HG02870 (cell line): ENCODE data around the gene RFK.
"Not testable (repeated sequence)": the region's sequence is repeated elsewhere in the genome, so short reads cannot be mapped to it uniquely, and the experiment has no call there.

Experiments used
- ATAC-seq: cut with Tn5 transposase; IDR thresholded peaks from one replicate; pipeline ENCODE4 v1.9.1; 2021; ENCODE audit warnings: mild to moderate bottlenecking, moderate library complexity; ENCODE audit not compliant: unreplicated experiment

The RFK gene

DNA sequence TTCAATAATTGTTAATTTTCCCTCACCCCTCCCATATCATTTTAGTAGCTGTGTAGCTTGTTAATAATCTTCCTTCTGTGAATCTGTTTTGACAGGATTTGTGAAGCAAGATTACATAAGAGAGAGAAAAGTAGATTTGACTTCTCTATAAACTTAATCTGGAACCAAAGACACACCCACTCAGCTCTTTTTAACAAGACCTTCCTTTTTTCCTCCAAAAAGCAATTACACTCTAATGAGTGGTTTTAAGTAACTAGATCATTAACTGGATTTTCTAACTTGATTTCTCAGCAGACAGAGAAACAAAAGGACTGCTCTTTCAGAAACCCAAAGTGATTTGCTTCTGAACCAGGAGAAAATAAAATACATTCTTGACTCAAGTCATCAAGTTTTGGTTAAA is 21.9 kb downstream of the RFK start:
- ATAC-seq: no peak

DNA sequence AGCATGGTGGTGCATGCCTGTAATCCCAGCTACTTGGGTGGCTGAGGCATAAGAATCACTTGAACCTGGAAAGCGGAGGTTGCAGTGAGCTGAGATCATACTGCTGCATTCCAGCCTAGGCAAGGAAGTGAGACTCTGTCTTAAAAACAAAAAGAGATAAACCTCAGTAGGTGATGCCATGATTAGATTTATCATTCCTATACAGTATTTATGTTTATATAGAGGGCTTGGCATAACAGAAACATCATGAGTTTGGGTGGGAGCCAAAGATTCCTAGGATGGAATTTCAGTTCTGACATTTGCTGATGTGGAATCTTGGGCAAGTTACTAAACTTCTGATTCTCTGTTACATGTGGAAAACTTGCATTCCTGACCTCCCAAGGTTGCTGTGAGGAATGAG is 22.3 kb downstream of the RFK start:
- ATAC-seq: no peak

DNA sequence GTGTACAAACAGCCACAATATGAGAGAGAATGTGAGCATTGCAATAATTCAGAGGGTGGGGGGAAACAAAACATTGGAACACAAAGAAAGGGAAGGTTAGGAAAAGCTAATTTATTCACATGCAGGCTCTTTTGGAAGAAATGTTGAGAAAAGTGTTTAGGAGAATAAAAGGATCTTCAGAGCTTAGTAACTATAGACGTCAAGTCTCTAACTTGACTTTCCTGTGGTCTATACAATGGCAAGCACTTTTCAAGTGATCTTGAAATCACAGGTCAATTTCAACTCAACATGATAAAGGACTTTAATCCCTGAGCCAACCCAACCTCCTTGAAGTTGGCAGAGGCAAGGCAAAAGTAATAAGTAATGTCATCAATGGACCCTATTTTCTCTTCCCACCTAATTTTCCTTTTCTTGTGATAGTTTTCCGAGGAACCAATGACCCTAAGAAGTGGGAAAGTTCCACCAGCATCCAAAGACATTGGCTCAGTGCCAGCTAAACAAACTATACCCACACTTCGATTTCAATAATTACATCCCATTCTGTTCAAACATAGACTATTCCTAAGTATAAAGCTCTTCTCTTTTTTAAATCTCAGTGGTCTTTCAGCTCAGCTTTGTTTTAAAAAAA is 23.7 kb downstream of the RFK start:
- ATAC-seq: no peak

DNA sequence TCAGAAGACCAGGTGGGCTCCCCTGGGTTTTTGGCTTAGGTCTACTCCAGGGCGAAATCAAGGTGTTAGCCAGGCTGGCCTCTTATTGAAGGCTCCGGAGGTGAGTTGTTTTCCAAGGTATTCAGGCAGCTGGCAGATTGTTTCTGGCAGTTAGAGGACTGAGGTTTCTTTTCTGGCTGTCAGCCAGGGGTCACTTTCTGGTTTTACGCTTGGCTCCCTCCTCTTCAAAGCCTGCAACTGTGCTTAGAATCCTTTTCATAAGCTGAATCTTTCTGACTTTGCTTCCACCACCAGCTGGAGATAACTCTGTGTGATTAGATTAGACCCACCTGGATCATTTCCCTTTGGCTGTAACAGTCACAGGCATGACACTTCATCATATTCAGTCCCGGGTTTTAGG is 24.6 kb downstream of the RFK start:
- ATAC-seq: no peak

DNA sequence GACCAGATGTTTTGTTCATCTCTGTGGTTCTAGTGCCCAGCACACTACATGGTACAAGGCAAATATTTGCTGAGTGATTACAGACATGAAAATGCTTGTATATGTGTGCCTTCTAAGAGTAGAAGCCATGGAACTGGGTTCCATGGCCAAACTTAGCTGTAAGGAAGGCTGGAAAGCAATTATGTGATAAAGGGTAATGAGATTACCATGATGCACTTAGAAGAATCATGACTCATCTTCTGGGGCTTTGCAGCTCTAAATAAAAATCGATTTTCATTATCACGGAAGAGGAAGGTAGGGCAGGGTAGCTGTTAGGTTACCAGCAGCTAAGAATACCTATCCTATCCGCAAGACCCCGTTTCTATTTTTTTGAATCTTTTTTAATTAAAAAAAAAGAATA is 28.0 kb downstream of the RFK start:
- no peak for ATAC-seq

DNA sequence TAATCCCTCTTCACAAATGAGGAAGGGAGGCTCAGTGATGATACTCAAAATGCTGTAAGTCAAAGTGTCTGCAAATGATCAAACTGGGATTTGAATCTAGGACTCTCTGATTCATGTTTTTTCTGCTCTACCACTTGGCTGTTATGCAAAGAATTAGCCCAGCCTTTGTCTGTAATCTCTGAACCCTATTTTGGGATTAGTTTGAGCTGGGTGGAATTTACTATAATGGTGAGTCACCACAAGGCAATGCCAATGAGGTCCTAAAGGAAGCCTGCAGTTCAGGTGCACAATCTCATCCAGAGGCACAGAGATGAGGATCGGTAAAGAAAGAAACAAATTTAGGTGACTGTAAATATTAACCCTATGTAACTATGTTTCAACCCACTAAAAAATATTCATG is 29.2 kb downstream of the RFK start:
- no peak for ATAC-seq

DNA sequence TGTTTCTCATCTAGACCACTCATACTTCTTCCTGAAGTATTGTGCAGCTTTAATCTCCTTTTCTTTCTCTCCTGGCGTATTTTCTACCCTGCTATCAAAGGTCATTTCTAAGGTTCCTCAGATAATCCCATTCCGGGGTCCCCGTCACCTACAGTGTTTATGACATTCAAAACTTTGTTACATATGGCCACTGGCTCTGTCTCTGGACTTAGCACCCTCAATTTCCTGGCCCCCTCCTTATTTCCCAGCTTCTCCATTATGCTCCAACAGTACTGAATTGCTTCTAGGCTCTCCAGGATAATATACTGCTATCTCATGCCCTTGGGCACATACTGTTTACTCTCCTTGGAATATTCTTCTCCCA is 31.2 kb downstream of the RFK start:
- no peak for ATAC-seq

DNA sequence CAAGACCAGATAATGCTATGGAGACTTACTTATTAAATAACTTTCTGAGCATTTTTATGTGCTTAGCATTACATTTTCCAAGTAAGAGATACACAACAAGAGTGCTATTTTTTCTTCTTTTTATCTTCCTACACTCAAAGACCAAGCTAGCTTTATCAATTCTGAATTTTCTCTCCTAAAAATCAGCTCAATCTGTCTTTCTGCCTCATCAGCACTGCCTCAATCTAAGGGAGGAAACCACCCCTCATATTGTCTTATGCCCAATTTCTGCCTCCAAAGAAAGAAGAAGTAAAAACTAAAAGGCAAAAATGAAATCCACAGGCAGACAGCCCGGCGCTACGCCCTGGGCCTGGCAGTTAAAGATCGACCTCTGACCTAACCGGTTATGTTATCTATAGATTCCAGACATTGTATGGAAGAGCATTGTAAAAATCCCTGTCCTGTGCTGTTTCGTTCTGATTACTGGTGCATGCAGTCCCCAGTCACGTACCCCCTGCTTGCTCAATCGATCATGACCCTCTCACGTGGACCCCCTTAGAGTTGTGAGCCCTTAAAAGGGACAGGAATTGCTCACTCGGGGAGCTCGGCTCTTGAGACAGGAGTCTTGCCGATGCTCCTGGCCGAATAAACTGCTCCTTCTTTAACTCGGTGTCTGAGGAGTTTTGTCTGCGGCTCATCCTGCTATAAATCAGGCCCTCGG is 31.7 kb downstream of the RFK start:
- ATAC-seq: not testable (repeated sequence)

DNA sequence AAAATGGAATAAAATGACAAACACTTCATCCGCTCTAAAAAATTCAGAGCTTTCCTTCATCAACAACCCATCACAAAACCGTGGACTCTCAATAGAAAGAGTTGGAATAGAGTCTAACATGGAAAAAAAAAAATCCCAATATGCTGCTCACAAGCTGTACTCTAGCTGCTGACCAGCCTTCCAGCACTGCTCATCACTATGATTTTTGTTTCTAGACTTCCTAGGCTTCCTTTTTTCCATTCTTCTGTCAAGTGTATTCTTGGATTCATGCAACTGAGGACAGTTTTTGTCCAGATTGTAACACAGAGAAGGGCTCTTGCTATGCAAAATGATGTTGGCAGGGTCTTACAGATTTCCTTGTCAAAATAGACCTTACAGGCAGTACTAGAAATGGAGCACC is 34.5 kb downstream of the RFK start:
- no peak for ATAC-seq

DNA sequence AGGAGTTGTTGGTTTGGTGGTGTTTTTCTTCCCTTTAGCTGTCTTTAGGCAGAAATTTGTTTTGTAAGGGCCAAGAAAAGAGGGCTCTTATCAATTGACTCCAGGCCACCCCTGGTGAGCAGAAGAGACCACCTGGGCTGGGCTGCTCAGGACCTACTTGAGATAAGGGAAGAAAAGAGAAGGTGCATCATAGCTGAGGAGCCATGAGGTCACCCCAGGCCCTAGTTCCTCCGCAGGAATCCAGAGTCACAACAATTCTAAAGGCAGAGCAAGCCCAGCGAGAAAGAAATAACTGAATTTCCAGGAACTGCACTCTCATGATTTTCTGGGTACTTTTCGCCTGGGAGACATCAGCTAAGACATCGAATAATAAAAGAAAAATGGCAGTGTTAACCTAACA is 34.9 kb downstream of the RFK start:
- ATAC-seq: no peak

DNA sequence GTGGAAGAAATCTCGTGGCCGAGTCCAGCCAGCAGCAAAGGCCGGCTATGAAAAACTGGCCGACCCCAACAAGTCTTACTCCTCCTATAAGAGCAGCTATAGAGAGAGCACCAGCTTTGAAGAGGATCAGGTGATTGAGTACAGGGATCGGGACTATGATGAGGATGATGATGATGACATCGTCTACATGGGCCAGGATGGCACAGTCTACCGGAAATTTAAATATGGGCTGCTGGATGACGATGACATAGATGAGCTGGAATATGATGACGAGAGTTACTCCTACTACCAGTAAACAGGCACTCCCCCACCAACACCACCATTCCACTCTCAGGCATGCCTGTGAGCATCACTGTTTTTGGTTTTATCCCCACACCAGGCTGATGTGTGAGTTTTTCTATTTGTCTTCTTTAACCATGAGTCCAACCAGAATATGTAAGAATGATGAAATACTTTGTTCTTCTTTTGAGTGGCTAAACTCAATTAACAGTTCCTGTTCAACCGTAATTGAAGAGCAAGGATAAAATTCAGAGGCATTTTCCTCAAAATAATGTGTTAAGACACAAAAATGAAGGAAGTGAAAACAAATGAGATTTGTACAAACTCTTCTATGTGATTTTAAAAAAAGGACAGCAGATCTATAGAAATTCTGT is 35.5 kb downstream of the RFK start:
- ATAC-seq: no peak

DNA sequence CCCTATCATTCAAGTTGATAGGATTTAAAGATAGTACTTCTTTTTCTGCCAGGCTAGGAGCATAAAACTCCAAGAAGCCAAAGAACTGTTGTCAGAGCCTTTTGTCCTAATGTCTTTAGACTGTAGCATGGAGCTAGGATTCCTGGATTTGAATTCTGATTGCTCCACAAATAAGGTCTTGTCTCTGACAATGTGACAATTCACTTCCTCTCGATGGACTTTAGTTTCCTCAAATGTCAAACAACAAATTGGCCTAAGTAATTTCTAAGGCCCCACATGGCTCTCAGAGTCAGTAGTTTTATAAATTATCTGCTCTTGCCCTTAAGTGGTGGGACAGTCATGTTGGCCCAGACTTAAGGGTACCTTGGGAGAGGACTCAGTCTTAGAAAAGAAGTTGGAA is 36.7 kb downstream of the RFK start:
- no peak for ATAC-seq

DNA sequence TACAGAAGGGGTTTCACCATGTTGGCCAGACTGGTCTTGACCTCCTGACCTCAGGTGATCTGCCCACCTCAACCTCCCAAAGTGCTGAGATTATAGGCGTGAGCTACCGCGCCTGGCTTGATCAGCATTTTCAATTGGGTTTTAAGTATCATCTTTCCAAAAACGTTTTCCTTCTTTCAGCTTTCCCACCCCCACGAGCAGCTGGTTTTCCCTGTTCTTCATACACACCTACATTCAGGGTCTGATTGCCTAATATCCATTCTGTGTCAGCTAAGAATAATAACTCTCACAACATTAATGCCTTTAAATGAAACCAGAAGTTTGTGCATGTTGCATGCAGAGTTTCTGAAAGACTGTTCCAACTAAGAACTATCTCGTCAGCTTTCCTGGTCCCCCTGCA is 38.3 kb downstream of the RFK start:
- ATAC-seq: no peak

DNA sequence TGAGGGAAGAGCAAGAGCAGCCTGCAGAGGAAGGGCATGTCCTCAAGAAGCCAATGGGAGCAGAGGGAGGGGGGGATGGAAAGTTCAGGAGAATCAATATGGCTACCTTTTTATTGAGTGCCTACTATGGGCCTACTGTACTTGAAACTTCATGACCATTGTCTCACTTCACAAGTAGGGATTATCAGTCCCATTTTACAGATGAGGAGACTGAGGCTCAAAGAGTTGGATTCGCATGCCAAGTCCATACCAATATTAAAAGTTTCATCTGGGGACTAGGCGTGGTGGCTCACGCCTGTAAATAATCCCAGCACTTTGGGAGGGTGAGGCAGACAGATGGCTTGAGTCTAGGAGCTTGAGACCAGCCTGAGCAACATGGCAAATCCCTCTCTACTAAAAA is 40.0 kb downstream of the RFK start:
- no peak for ATAC-seq

DNA sequence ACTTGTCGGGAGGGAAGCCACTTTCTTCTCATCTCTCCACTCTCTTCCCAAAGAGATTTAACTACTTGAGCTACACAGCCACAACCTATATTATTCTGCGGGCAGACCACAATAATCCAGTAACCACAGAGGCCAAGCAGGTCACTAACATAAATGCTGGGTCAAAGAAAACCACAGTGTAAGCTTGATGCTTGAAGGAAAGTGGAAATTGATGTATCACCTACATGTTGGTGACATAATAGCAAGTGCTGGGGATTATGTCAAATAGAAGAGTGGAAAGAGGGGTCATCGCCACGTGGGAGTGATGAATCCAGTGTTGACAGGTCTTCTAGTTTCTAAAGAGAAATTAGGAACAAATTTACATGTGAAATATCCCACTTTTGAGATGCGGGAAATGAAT is 40.9 kb downstream of the RFK start:
- ATAC-seq: no peak

DNA sequence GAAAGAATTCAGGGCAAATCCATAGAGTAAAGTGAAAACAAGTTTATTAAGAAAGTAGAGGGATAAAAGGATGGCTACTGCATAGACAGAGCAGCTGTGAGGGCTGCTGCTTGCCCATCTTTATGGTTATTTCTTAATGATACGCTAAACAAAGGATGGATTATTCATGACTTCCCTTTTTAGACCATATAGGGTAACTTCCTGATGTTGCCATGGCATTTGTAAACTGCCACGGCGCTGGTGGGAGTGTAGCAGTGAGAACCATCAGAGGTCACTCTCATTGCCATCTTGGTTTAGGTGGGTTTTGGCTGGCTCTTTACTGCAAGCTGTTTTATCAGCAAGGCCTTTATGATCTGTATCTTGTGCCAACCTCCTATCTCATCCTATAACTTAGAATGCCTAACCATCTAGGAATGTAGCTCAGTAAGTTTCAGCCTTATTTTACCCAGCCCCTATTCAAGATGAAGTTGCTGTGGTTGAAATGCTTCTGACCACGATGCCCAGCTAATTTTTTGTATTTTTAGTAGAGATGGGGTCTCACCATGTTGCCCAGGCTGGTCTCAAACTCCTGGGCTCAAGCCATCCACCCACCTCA is 42.1 kb downstream of the RFK start:
- ATAC-seq: no peak

DNA sequence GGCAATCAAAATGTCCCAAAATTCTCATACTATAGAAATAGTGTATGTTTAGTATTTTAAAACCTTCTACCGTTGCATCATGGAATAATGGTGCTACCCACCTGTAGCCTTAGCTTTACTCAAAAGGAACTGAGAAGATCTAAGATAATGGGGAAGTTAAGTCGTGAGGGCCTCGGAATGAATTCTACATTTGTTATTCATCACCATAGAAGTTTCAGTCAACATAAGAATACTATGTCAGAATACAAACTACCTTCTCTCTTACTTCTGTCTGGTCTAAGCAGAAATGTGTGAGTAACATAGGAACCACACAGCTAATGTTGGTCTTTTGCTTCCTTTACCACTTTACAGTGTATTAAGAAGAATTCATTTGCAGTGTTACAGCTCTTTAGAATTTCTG is 43.2 kb downstream of the RFK start:
- ATAC-seq: peak; percentile 84

DNA sequence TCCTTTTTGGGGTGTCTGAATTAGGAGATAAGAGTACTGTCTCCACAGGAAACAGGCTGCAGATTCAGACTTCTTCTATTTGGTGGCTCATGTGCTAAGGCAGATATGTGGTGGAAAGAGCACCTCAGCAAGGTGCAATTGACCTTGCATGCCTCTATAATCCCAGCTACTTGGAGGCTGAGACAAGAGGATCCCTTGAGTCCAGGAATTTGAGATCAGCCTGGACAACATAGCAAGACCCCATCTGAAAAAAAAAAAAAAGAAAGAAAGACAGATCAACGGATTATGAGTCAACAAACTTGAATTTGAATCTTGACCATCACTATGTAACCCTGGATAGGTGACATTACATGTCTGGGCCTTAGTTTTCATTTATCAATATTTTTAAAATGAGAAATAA is 44.4 kb downstream of the RFK start:
- no peak for ATAC-seq

DNA sequence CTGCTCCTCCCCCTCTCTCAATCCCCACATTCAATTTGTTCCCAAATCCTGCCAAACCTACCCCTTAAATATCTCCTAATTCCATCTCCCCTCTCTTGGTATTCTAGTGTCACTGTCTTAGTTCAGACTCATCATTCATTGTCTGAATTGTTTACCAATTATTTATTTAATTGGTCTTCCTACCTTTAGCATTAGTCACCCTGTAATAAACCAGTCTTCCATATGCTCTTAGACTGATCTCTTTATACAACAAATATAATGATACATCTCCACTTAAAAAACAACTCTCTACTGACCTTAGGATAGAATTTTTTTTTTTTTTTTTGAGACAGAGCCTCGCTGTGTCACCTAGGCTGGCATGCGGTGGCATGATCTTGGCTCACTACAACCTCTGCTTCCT is 51.4 kb downstream of the RFK start:
- ATAC-seq: no peak

DNA sequence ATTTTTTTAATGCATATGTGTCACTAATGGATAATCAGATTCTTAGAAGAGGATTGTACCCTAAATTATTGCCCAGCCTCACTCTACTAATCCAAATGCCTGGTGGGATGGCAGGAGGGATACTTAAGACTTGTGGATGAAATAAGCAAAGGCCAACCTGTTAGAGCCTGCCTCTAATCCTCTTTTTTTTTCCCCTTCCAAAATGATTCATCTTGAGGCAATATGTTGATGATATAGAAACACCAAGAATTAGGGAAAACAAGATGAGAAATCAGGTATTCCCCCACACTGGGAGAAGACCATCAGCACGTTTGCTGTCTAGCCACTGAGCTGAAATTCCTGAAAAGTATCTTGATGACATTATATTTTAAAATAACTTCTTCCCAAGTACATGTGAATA is 52.0 kb downstream of the RFK start:
- ATAC-seq: no peak

DNA sequence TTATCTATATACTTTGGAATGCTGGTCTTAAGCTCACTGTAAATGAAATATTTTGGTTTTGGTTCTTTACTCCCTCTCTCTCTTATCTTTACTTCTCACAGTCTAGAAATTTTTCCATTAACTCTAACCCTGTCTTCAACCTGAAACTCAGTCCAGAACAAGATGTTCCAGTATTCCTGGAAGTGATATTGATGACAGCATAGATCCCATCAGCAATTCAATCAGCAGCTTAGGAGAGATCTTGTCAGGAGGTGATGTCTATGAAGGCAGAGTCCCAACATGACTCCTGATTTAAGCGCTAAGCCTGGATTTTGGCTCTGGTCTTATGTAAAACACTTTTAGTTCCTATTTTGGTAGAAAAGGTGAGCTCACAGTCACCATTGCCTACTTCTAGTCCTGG is 52.6 kb downstream of the RFK start:
- no peak for ATAC-seq

DNA sequence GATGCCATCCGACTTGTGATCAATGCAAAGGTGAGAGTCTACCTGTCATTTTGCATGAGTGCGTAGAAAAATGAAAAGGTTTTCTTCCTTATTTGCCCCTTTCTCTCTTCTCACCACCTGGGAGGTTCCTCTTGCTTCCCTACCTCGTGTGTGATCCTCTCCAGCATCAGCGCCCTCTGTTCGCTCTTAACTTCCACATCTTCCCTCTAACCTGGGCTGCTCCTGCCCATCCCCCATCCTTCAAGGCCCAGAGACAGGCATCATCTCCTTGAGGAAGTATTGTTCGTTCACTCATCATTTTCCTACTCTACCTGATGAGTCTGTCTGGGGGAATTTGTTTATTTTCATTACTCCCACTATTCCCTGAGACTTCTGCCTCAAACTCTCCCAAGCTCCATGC is 55.8 kb downstream of the RFK start:
- ATAC-seq: no peak
